Choroid plexus epithelial cell (primary cell): ENCODE data around the gene TRMT11.

Experiments used
- DNase-seq: peaks from one replicate; pipeline ENCODE4 v3.0.0-alpha.2; 2010; ENCODE audit warnings: low read depth
- H3K4me3 ChIP-seq: 2 replicates; pipeline ENCODE4 v1.5.1; 2011; ENCODE audit warnings: low read depth, mild to moderate bottlenecking, control low read depth, low read length, moderate library complexity
- CTCF ChIP-seq: conservative IDR thresholded peaks from 2 replicates; pipeline ENCODE4 v1.5.1; 2011; ENCODE audit warnings: low read depth, mild to moderate bottlenecking, control low read depth, inconsistent platforms, low read length, moderate library complexity

TRMT11 gene

GRCh38 chr6:126072172-126072571, 85.8 kb downstream of the TRMT11 start:
- peak; percentile 84 for DNase-seq
- no peak for TF ChIP-seq CTCF
- no peak overlapping the region for H3K4me3 ChIP-seq

- DNase-seq: no peak
Observed at GRCh38 chr6:126072834-126073233, 86.5 kb downstream of the TRMT11 start.

GRCh38 chr6:126075335-126076071, 89.2 kb downstream of the TRMT11 start:
- TF ChIP-seq CTCF: no peak
- H3K4me3 ChIP-seq: no peak overlapping the region
- DNase-seq: no peak

More at GRCh38 chr6:126072834-126073233, 86.5 kb downstream of the TRMT11 start:
- H3K4me3 ChIP-seq: no peak overlapping the region
- TF ChIP-seq CTCF: no peak

- H3K4me3 ChIP-seq: no peak overlapping the region
- no peak for DNase-seq
- TF ChIP-seq CTCF: no peak
Observed at GRCh38 chr6:126076992-126077664, 90.8 kb downstream of the TRMT11 start.

- no peak for TF ChIP-seq CTCF
- H3K4me3 ChIP-seq: no peak overlapping the region
- DNase-seq: no peak
Observed at GRCh38 chr6:126077810-126078776, 91.8 kb downstream of the TRMT11 start.

- no peak overlapping the region for H3K4me3 ChIP-seq
- no peak for TF ChIP-seq CTCF
- no peak for DNase-seq
Observed at GRCh38 chr6:126083875-126084274, 97.5 kb downstream of the TRMT11 start.
